ENCODE measurements around the gene BRAF. TPM values are rescaled to one million over a fixed set of nuclear protein-coding genes. Genes with fewer than 3 reads are reported as not detected.

Gene BRAF
- total and polyA plus RNA-seq, 2 of the 8 experiments (the other 6 are each of a cell fraction or from before 2014, with no cell fraction given): 11.4 to 32.6 TPM

- Histone ChIP-seq H4K91ac (replicated peaks; ENCODE audit: insufficient read length, low read length) (no peak overlapping the region), H4K5ac (ENCODE audit: insufficient read length, low read depth, low read length) (no peak overlapping the region), H3K36me3 (ENCODE audit: control insufficient read depth in 2 of 4, insufficient read depth in 4 of 4, low read length in 3 of 4) (no peaks in the 10 kb centered on the region), H2AK5ac (ENCODE audit: low read depth, low read length) (no peak overlapping the region), H3K23ac (ENCODE audit: insufficient read length) (no peak overlapping the region), H2BK120ac (replicated peaks; ENCODE audit: low read depth, low read length) (no peak overlapping the region), H3K18ac (ENCODE audit: extremely low read depth, low read length) (no peak overlapping the region), H3K4ac (replicated peaks; ENCODE audit: insufficient read length, low read depth, low read length) (no peak overlapping the region), H3K56ac (replicated peaks; ENCODE audit: insufficient read length, low read depth, low read length) (no peak overlapping the region), H3K79me2 (ENCODE audit: control insufficient read depth in 1 of 2, insufficient read depth in 2 of 2, low read length in 2 of 2) (no peaks in the 10 kb centered on the region), H4K8ac (ENCODE audit: extremely low read depth, insufficient read depth, low read length) (no peak overlapping the region), H2BK5ac (ENCODE audit: low read depth, low read length) (no peak overlapping the region), H3K23me2 (ENCODE audit: low read depth, low read length) (no peaks in the 10 kb centered on the region), H2BK12ac (ENCODE audit: low read depth, low read length) (no peak overlapping the region), H3K4me1 (replicated peaks in 1 of 4; ENCODE audit: control insufficient read depth in 3 of 4, insufficient read depth in 4 of 4, low read length in 3 of 4) (no peaks in the 10 kb centered on the region), H3K14ac (ENCODE audit: insufficient read length) (no peak overlapping the region), H4K20me1 (replicated peaks in 1 of 2; ENCODE audit: control insufficient read depth in 1 of 2, insufficient read depth in 2 of 2, low read length in 2 of 2) (no peaks in the 10 kb centered on the region), H3K27ac (ENCODE audit: low read depth, low read length) (no peak overlapping the region), H3K4me3 (ENCODE audit: extremely low read depth in 1 of 4, insufficient read depth in 2 of 4, low read depth in 3 of 4, low read length in 4 of 4) (no peak overlapping the region), H2BK15ac (ENCODE audit: low read length) (no peak overlapping the region), H3K27me3 (replicated peaks in 1 of 4; ENCODE audit: control insufficient read depth in 3 of 4, extremely low read depth in 1 of 4, insufficient read depth in 3 of 4, low read length in 3 of 4) (no peaks in the 10 kb centered on the region), H3K4me2 (ENCODE audit: insufficient read depth in 1 of 2, low read depth in 2 of 2, low read length in 2 of 2) (no peak overlapping the region), H3K9me3 (ENCODE audit: insufficient read depth in 2 of 2, low read depth in 1 of 2, low read length in 1 of 2) (no peaks in the 10 kb centered on the region), H3K9ac (replicated peaks in 1 of 4; ENCODE audit: extremely low read depth in 1 of 4, low read depth in 3 of 4, low read length in 3 of 4) (no peak overlapping the region), H2BK20ac (ENCODE audit: low read length) (no peak overlapping the region), H2AFZ (ENCODE audit: low read length) (no peak overlapping the region), H3K79me1 (ENCODE audit: low read depth, low read length) (no peaks in the 10 kb centered on the region)
- 85% methylated on average over 9 of the region's 9 CpGs; no CpG with 5 or more reads in 1 of the 2 experiments for WGBS, 2 experiments (ENCODE audit: extremely low coverage in 1 of 2, insufficient coverage in 1 of 2, insufficient read length in 1 of 2, insufficient replicate concordance in 2 of 2, low coverage in 1 of 2, low lambda C conversion rate in 2 of 2, missing lambda C conversion rate in 1 of 2)
- POLR2A ChIA-PET (ENCODE audit: partially characterized antibody): interaction anchor here (0.7 to 0.8 kb wide), 2 partner anchors 12 to 317 kb away, joined by 3 read pairs; no protein-coding TSS in a partner anchor
- DNase-seq (ENCODE audit: low read depth in 1 of 2, low spot score in 2 of 2) (no peak), FAIRE-seq (no peak)
- CTCF ChIA-PET (ENCODE audit: partially characterized antibody): interaction anchor here (7.2 kb wide), 1 partner anchor 10 kb away, joined by 36 read pairs; no protein-coding TSS in a partner anchor
- no peak for TF ChIP-seq TEAD4 (IDR thresholded peaks at IDR 0.05; ENCODE audit: low read depth, low read length)
- no peak for TF ChIP-seq CHD1 (IDR thresholded peaks at IDR 0.05; ENCODE audit: low read depth, low read length)
- no peak for TF ChIP-seq CEBPB (IDR thresholded peaks at IDR 0.05; ENCODE audit: low read depth, low read length)
- TF ChIP-seq POU5F1 (IDR thresholded peaks at IDR 0.05; ENCODE audit: low read depth, low read length): no peak
- TF ChIP-seq TCF12 (IDR thresholded peaks at IDR 0.05; ENCODE audit: low read depth, low read length): no peak
- no peak for TF ChIP-seq SIX5 (IDR thresholded peaks at IDR 0.05; ENCODE audit: low read depth, low read length)
- no peak for TF ChIP-seq KDM5A (IDR thresholded peaks at IDR 0.05; ENCODE audit: low read length)
- TF ChIP-seq HDAC2 (IDR thresholded peaks at IDR 0.05; ENCODE audit: borderline replicate concordance in 1 of 2, low read depth in 2 of 2, low read length in 2 of 2): no peak
- TF ChIP-seq JUN (IDR thresholded peaks at IDR 0.05; ENCODE audit: low read depth, low read length): no peak
- no peak for TF ChIP-seq CTBP2 (IDR thresholded peaks at IDR 0.05; ENCODE audit: borderline replicate concordance, insufficient read depth, insufficient read length, low read length)
Observed at GRCh38 chr7:140972876-140973829, 48.4 kb upstream of the BRAF start.
